HEK293T (cell line): ENCODE measurements around the gene TMEM44.

Experiments used
- ARNT ChIP-seq: fragments of 450-650 bp; IDR thresholded peaks from 2 replicates; pipeline ENCODE4 v1.6.1; 2017; ENCODE audit warnings: mild to moderate bottlenecking
- BHLHE40 ChIP-seq: fragments of 450-650 bp; IDR thresholded peaks from 2 replicates; pipeline ENCODE4 v1.6.1; 2016; ENCODE audit warnings: mild to moderate bottlenecking, moderate library complexity, borderline replicate concordance
- CTBP1 ChIP-seq: fragments of 450-650 bp; IDR thresholded peaks from 2 replicates; pipeline ENCODE4 v1.6.1; 2016; ENCODE audit warnings: borderline replicate concordance
- ELF4 ChIP-seq: fragments of 450-650 bp; IDR thresholded peaks from 2 replicates; pipeline ENCODE4 v1.6.1; 2017; ENCODE audit warnings: antibody characterized with exemption
- FOXA1 ChIP-seq: fragments of 450-650 bp; IDR thresholded peaks from 2 replicates; pipeline ENCODE4 v1.6.1; 2016; ENCODE audit warnings: mild to moderate bottlenecking
- FOXK2 ChIP-seq: fragments of 450-650 bp; IDR thresholded peaks from 2 replicates; pipeline ENCODE4 v1.6.1; 2016; ENCODE audit warnings: mild to moderate bottlenecking
- FOXM1 ChIP-seq: fragments of 450-650 bp; IDR thresholded peaks from 2 replicates; pipeline ENCODE4 v1.6.1; 2017; ENCODE audit warnings: mild to moderate bottlenecking, borderline replicate concordance
- LEF1 ChIP-seq: fragments of 450-650 bp; IDR thresholded peaks from 2 replicates; pipeline ENCODE4 v1.6.1; 2017; ENCODE audit warnings: mild to moderate bottlenecking, borderline replicate concordance
- NFRKB ChIP-seq: fragments of 450-650 bp; IDR thresholded peaks from 2 replicates; pipeline ENCODE4 v1.6.1; 2016; ENCODE audit warnings: mild to moderate bottlenecking, moderate library complexity
- SP1 ChIP-seq: fragments of 450-650 bp; IDR thresholded peaks from 2 replicates; pipeline ENCODE4 v1.6.1; 2017
- SUZ12 ChIP-seq: fragments of 450-650 bp; IDR thresholded peaks from 2 replicates; pipeline ENCODE4 v1.6.1; 2016; ENCODE audit warnings: mild to moderate bottlenecking
- TARDBP ChIP-seq: fragments of 450-650 bp; IDR thresholded peaks from 2 replicates; pipeline ENCODE4 v1.6.1; 2016
- ZNF384 ChIP-seq: fragments of 450-650 bp; IDR thresholded peaks from 2 replicates; pipeline ENCODE4 v1.6.1; 2016
- TF ChIP-seq, protein P1 (sequence below): fragments of 450-650 bp; IDR thresholded peaks from 2 replicates; pipeline ENCODE4 v1.6.1; 2016

DNA sequence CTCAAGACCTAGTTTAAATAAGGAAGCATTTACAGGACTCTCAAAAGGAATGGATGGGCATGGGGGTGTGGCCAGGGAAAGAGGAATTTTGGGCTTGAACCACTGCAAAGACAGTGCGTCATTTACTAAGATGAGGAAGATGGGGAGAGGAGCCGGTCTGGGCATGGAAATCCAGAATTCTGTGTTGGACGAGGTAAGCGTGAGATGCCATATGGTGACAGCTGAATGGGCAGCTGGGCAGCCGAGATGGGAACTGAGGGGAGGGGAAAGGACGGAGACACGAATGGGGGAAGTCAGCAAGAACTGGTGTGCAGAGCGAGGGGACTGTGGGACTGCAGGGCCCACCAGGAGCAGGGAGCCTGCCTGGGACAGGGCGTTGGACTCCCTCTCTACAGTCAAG is 24.2 kb downstream of the TMEM44 start:
- TF ChIP-seq ELF4: no peak
- no peak for TF ChIP-seq FOXA1
- TF ChIP-seq SP1: no peak
- no peak for TF ChIP-seq SUZ12
- no peak for TF ChIP-seq FOXM1
- no peak for TF ChIP-seq ARNT
- no peak for TF ChIP-seq LEF1
- no peak for TF ChIP-seq ZNF384
- TF ChIP-seq FOXK2: no peak
- TF ChIP-seq TARDBP: no peak
- TF ChIP-seq NFRKB: no peak
- TF ChIP-seq, protein P1, sequence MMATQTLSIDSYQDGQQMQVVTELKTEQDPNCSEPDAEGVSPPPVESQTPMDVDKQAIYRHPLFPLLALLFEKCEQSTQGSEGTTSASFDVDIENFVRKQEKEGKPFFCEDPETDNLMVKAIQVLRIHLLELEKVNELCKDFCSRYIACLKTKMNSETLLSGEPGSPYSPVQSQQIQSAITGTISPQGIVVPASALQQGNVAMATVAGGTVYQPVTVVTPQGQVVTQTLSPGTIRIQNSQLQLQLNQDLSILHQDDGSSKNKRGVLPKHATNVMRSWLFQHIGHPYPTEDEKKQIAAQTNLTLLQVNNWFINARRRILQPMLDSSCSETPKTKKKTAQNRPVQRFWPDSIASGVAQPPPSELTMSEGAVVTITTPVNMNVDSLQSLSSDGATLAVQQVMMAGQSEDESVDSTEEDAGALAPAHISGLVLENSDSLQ: no peak
- TF ChIP-seq BHLHE40: no peak
- no peak for TF ChIP-seq CTBP1
